ENCODE data around the gene MTCL3.
A peak's percentile ranks its signal among the peaks of the same experiment; 100 is the strongest.

The MTCL3 gene

DNA sequence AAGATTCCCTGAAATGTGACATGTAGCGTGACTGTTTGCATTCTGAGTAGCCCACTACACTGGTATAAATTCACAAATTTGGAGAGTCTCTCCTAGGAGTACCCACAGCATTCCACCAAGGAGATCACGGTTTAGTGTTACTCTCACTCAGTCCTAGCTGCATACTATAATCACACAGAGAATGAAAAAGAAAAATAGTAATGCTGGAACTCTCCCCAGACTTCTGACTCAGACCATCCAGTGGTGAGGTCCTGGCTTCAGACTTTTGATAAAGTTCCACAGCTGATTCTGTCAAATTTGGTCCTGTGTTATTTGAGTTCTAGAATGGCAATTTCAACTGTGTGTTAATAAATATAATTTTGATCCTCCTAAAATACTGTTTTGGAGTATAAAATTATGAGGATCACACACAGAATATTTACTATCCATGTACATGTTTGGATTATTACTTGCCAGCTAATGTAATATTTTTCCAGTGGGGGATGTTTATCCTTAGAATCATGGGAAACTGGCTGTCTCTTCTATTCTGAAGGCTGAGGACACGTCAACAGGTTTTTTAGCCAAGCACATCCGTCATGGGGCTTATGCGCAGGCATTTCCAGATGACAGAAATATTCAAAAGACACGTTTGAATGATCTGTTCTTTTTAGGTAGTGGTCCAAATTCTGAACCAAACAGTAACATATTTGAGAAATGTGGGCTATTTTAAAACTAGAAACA, 54.8 kb downstream of the MTCL3 start (continued):
- TF ChIP-seq, protein P1, sequence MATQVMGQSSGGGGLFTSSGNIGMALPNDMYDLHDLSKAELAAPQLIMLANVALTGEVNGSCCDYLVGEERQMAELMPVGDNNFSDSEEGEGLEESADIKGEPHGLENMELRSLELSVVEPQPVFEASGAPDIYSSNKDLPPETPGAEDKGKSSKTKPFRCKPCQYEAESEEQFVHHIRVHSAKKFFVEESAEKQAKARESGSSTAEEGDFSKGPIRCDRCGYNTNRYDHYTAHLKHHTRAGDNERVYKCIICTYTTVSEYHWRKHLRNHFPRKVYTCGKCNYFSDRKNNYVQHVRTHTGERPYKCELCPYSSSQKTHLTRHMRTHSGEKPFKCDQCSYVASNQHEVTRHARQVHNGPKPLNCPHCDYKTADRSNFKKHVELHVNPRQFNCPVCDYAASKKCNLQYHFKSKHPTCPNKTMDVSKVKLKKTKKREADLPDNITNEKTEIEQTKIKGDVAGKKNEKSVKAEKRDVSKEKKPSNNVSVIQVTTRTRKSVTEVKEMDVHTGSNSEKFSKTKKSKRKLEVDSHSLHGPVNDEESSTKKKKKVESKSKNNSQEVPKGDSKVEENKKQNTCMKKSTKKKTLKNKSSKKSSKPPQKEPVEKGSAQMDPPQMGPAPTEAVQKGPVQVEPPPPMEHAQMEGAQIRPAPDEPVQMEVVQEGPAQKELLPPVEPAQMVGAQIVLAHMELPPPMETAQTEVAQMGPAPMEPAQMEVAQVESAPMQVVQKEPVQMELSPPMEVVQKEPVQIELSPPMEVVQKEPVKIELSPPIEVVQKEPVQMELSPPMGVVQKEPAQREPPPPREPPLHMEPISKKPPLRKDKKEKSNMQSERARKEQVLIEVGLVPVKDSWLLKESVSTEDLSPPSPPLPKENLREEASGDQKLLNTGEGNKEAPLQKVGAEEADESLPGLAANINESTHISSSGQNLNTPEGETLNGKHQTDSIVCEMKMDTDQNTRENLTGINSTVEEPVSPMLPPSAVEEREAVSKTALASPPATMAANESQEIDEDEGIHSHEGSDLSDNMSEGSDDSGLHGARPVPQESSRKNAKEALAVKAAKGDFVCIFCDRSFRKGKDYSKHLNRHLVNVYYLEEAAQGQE (IDR thresholded peaks at IDR 0.05), result no peak

- FAIRE-seq, result no peak
- Histone ChIP-seq H3K4me1 (no peaks in the 10 kb centered on the region), H3K27ac (no peak overlapping the region), H3K9me3 (no peaks in the 10 kb centered on the region), H3K4me2 (no peak overlapping the region), H3K4me3 (no peak overlapping the region)
- ChIA-PET CTCF (interaction anchor here (0.6 to 3.2 kb wide), 7 partner anchors 10 to 158 kb away, joined by 3 to 49 read pairs (median 4); no protein-coding TSS in a partner anchor), POLR2A (no interaction called here)
- TF ChIP-seq ZFP36 (IDR thresholded peaks at IDR 0.05; ENCODE audit: borderline replicate concordance, partially characterized antibody), result no peak
- TF ChIP-seq FOSB (CRISPR knock-in tag; IDR thresholded peaks at IDR 0.05), result no peak
- TF ChIP-seq HEYL (CRISPR knock-in tag; IDR thresholded peaks at IDR 0.05), result no peak
- no peak for TF ChIP-seq POLR2AphosphoS2 (conservative IDR thresholded peaks at IDR 0.05; ENCODE audit: low read length)
- no peak for TF ChIP-seq FOXS1 (CRISPR knock-in tag; IDR thresholded peaks at IDR 0.05)
- no peak for TF ChIP-seq NPAS2 (CRISPR knock-in tag; IDR thresholded peaks at IDR 0.05; ENCODE audit: borderline replicate concordance)
- TF ChIP-seq JUNB (IDR thresholded peaks at IDR 0.05), result no peak
- no peak for TF ChIP-seq RCOR1 (IDR thresholded peaks at IDR 0.05; ENCODE audit: low read depth, low read length)
- no peak for TF ChIP-seq CEBPB (IDR thresholded peaks at IDR 0.05)
- no peak for DNase-seq (ENCODE audit: low read depth in 1 of 2, low spot score in 1 of 2)
- WGBS (ENCODE audit: missing lambda C conversion rate), result 74% methylated on average over 5 of the region's 5 CpGs
- ATAC-seq, result no peak
Observed at GRCh38 chr6:127463056-127463455, 56.1 kb downstream of the MTCL3 start.

GRCh38 chr6:127462376-127462775, 56.8 kb downstream of the MTCL3 start:
- Histone ChIP-seq H3K27ac (no peak overlapping the region), H3K4me2 (no peak overlapping the region), H3K9me3 (no peaks in the 10 kb centered on the region), H3K4me1 (peaks cover 3% of the 10 kb centered on the region; the same call in 1 of the 3 replicates), H3K4me3 (no peak overlapping the region)
- TF ChIP-seq CHD4 (IDR thresholded peaks at IDR 0.05; ENCODE audit: borderline replicate concordance) (no peak), RCOR1 (IDR thresholded peaks at IDR 0.05; ENCODE audit: low read depth, low read length) (no peak), JUN (IDR thresholded peaks at IDR 0.05) (no peak), PBX3 (IDR thresholded peaks at IDR 0.05) (no peak), SREBF2 (IDR thresholded peaks at IDR 0.05) (no peak), NFE2L2 (conservative IDR thresholded peaks at IDR 0.05; ENCODE audit: low read length) (no peak), CBX2 (IDR thresholded peaks at IDR 0.05; ENCODE audit: borderline replicate concordance, low read depth) (no peak), CHD2 (IDR thresholded peaks at IDR 0.05; ENCODE audit: low read length, partially characterized antibody) (no peak)
- CTCF ChIA-PET, result interaction anchor here (1.1 to 3.2 kb wide), 3 partner anchors 22 to 157 kb away, joined by 4 to 49 read pairs (median 12); no protein-coding TSS in a partner anchor
- ATAC-seq (peak; percentile 53 to 59; a peak in 3 of 6 replicates), FAIRE-seq (no peak), DNase-seq (ENCODE audit: low read depth in 1 of 2, low spot score in 1 of 2) (peak; percentile 3 to 17)
- POLR2A ChIA-PET, result no interaction called here
- 55% methylated on average over 2 of the region's 2 CpGs for WGBS (ENCODE audit: missing lambda C conversion rate)
